Adrenal gland (tissue), 5 donors: ENCODE data around the gene ANKS1B.

Experiments used
- CTCF ChIP-seq, 6 experiments: fragments of 450-650 bp in 4 of 6; fragments of 200-600 bp in 2 of 6; sonication (generic) in 1 of 6; IDR thresholded peaks; 1 replicate in 5 of 6; 2 replicates in 1 of 6; pipeline versions ENCODE4 v1.5.1 to v1.8.0; 2016 to 2021; ENCODE audit warnings: antibody characterized with exemption in 6 of 6, mild to moderate bottlenecking in 2 of 6, moderate library complexity in 1 of 6
- POLR2A ChIP-seq, 2 donors: fragments of 450-650 bp; IDR thresholded peaks; one replicate each; pipeline ENCODE4 v1.6.1; 2017; ENCODE audit warnings: antibody characterized with exemption in 2 of 2, mild to moderate bottlenecking in 2 of 2, moderate library complexity in 1 of 2
- donor health status: DM: no; HTN: no; CAD: no.

GRCh38 chr12:98954506-98954905, 1030.2 kb downstream of the ANKS1B start:
- no peak for TF ChIP-seq CTCF (IDR thresholded peaks at IDR 0.05)
- no peak for TF ChIP-seq POLR2A (IDR thresholded peaks at IDR 0.05)
